GM19238 (cell line): Measurements from ENCODE around the gene DOP1A.

Experiments
- DNase-seq: peaks from one replicate; pipeline ENCODE4 v3.0.0; 2011; ENCODE audit warnings: low spot score; ENCODE audit not compliant: insufficient read length

Gene DOP1A

GRCh38 chr6:83071707-83072106, 4.2 kb downstream of the DOP1A start:
- DNase-seq: no peak

GRCh38 chr6:83072726-83073125, 5.3 kb downstream of the DOP1A start:
- no peak for DNase-seq

GRCh38 chr6:83073615-83074014, 6.1 kb downstream of the DOP1A start:
- no peak for DNase-seq

GRCh38 chr6:83083476-83083875, 16.0 kb downstream of the DOP1A start:
- DNase-seq: no peak

GRCh38 chr6:83086751-83087150, 19.3 kb downstream of the DOP1A start:
- DNase-seq: peak; percentile 30

GRCh38 chr6:83092756-83093399, 25.4 kb downstream of the DOP1A start:
- no peak for DNase-seq

GRCh38 chr6:83096791-83097190, 29.3 kb downstream of the DOP1A start:
- DNase-seq: no peak

- DNase-seq: no peak
Observed at GRCh38 chr6:83097204-83097603, 29.7 kb downstream of the DOP1A start.

- no peak for DNase-seq
Observed at GRCh38 chr6:83097675-83098074, 30.2 kb downstream of the DOP1A start.

- DNase-seq: no peak
Observed at GRCh38 chr6:83098589-83098988, 31.1 kb downstream of the DOP1A start.

- DNase-seq: no peak
Observed at GRCh38 chr6:83108378-83108777, 40.9 kb downstream of the DOP1A start.

GRCh38 chr6:83113258-83113657, 45.8 kb downstream of the DOP1A start:
- no peak for DNase-seq

GRCh38 chr6:83114164-83114563, 46.7 kb downstream of the DOP1A start:
- DNase-seq: no peak

- no peak for DNase-seq
Observed at GRCh38 chr6:83117802-83118201, 50.3 kb downstream of the DOP1A start.

- DNase-seq: no peak
Observed at GRCh38 chr6:83119742-83120300, 52.4 kb downstream of the DOP1A start.

- no peak for DNase-seq
Observed at GRCh38 chr6:83124553-83124952, 57.1 kb downstream of the DOP1A start.

- DNase-seq: no peak
Observed at GRCh38 chr6:83125425-83125824, 58.0 kb downstream of the DOP1A start.

GRCh38 chr6:83126223-83126622, 58.8 kb downstream of the DOP1A start:
- no peak for DNase-seq

- no peak for DNase-seq
Observed at GRCh38 chr6:83126807-83127206, 59.3 kb downstream of the DOP1A start.

GRCh38 chr6:83127258-83127657, 59.8 kb downstream of the DOP1A start:
- no peak for DNase-seq

GRCh38 chr6:83127976-83128375, 60.5 kb downstream of the DOP1A start:
- no peak for DNase-seq

- DNase-seq: no peak
Observed at GRCh38 chr6:83132121-83132520, 64.7 kb downstream of the DOP1A start.

GRCh38 chr6:83138118-83138722, 70.7 kb downstream of the DOP1A start:
- no peak for DNase-seq
